Natural killer cell (primary cell): ENCODE results near the gene TGFBR1. TPM values are rescaled to one million over a fixed set of nuclear protein-coding genes. Genes with fewer than 3 reads are reported as not detected.
A peak's percentile ranks its signal among the peaks of the same experiment; 100 is the strongest.

Experiments
- ATAC-seq, 3 donors: fragments of 150-1000 bp in 2 of 3; fragments of 200-7000 bp in 1 of 3; cut with Tn5 transposase; 1 replicate in 1 of 3; 2 replicates in 2 of 3; pipeline ENCODE4 v1.10.0; 2021; ENCODE audit warnings: mild to moderate bottlenecking in 2 of 3, moderate library complexity in 2 of 3
- DNase-seq, 2 donors: peaks; one replicate each; pipeline versions ENCODE4 v3.0.0 to v3.0.0-alpha.2; 2013 to 2021; ENCODE audit warnings: mixed read lengths in 1 of 2
- H3K27ac ChIP-seq: one replicate; pipeline ENCODE4 v1.5.1; 2013; ENCODE audit warnings: mild to moderate bottlenecking, low read length
- H3K27me3 ChIP-seq: one replicate; pipeline ENCODE4 v1.6.1; 2013; ENCODE audit warnings: low read length; ENCODE audit not compliant: control insufficient read depth, insufficient read depth
- H3K36me3 ChIP-seq: one replicate; pipeline ENCODE4 v1.6.1; 2013; ENCODE audit warnings: low read length; ENCODE audit not compliant: control insufficient read depth, insufficient read depth
- H3K4me1 ChIP-seq: one replicate; pipeline ENCODE4 v1.6.1; 2013; ENCODE audit warnings: low read length; ENCODE audit not compliant: control insufficient read depth, insufficient read depth
- H3K4me3 ChIP-seq: one replicate; pipeline ENCODE4 v1.5.1; 2013; ENCODE audit warnings: low read length
- H3K9me3 ChIP-seq: one replicate; pipeline ENCODE4 v1.6.1; 2013; ENCODE audit warnings: low read length; ENCODE audit not compliant: control insufficient read depth, insufficient read depth
- H3K27ac Mint-ChIP-seq, 2 donors: one replicate each; pipeline ENCODE4 v1.8.0; 2022; ENCODE audit warnings: mild to moderate bottlenecking in 2 of 2, mixed read lengths in 2 of 2, moderate library complexity in 1 of 2
- H3K27me3 Mint-ChIP-seq, 2 donors: one replicate each; pipeline ENCODE4 v1.8.0; 2022; ENCODE audit warnings: low read depth in 2 of 2, mixed read lengths in 2 of 2
- H3K36me3 Mint-ChIP-seq: one replicate; pipeline ENCODE4 v1.8.0; 2022; ENCODE audit warnings: mixed read lengths
- H3K4me1 Mint-ChIP-seq, 2 donors: one replicate each; pipeline ENCODE4 v1.8.0; 2022; ENCODE audit warnings: mixed read lengths in 2 of 2
- H3K4me3 Mint-ChIP-seq: one replicate; pipeline ENCODE4 v1.8.0; 2022; ENCODE audit warnings: mild to moderate bottlenecking, moderate library complexity, mixed read lengths
- H3K9me3 Mint-ChIP-seq, 2 donors: one replicate each; pipeline ENCODE4 v1.8.0; 2022; ENCODE audit warnings: mixed read lengths in 2 of 2
- CTCF ChIP-seq: fragments of 200-600 bp; IDR thresholded peaks from one replicate; pipeline ENCODE4 v1.8.0; 2022; ENCODE audit warnings: antibody characterized with exemption
- WGBS: methylation state at CpG from one replicate; pipeline ENCODE4 v1.1.7; 2013; ENCODE audit warnings: missing lambda C conversion rate; ENCODE audit not compliant: insufficient coverage; 5-methylcytosine and 5-hydroxymethylcytosine counted together
- intact Hi-C: fragments of 100-400 bp; cut with micrococcal nuclease; formaldehyde crosslinking; loops from one replicate; pipeline ENCODE4 v1.14.2; 2022
- total RNA-seq, 4 donors: library from RNA; stranded (reverse); fragments of 120-200 nt in 1 of 4; gene quantifications; one replicate each; pipeline versions ENCODE4 v1.2.3 to v1.2.4, GENCODE V29; 2013 to 2022

TGFBR1 gene
- total RNA-seq = 100 to 1,000 TPM in 2 of 3 donors, 10 to 100 TPM in 1; 78.0 to 120 (median 113) TPM
- 116 TPM for total RNA-seq (2013)

GRCh38 chr9:99104459-99105151, at the start of gene TGFBR1:
TSS of gene TGFBR1 (plus strand) at chr9:99105113. CDS start at chr9:99105206, 93 bp downstream.
- no peaks in the 10 kb centered on the region for H3K36me3 ChIP-seq
- Mint-ChIP-seq H3K36me3 (no peaks in the 10 kb centered on the region), H3K9me3 (no peaks in the 10 kb centered on the region), H3K27ac (peak within 1 kb of the TSS; percentile 91 to 98), H3K4me1 (peaks cover 84 to 86% of the 10 kb centered on the region in 2 donors), H3K4me3 (peak within 1 kb of the TSS; percentile 89), H3K27me3 (no peaks in the 10 kb centered on the region)
- no peaks in the 10 kb centered on the region for H3K9me3 ChIP-seq
- ATAC-seq (peak; percentile 80 to 93 (median 88)), DNase-seq (peak; percentile 94 to 95)
- no peak for TF ChIP-seq CTCF
- intact Hi-C loops = loop anchor here (1.0 kb wide), 1 partner anchor 47 kb away; no protein-coding TSS in a partner anchor
- peaks cover 34% of the 10 kb centered on the region for H3K4me1 ChIP-seq
- no peaks in the 10 kb centered on the region for H3K27me3 ChIP-seq
- H3K27ac ChIP-seq = peak within 1 kb of the TSS; percentile 77
- WGBS = under 1% methylated on average over 60 of the region's 60 CpGs
- H3K4me3 ChIP-seq = peak within 1 kb of the TSS; percentile 70

GRCh38 chr9:99055384-99055783, 49.5 kb upstream of the TGFBR1 start:
- H3K27ac ChIP-seq = no peak overlapping the region
- peaks cover 88% of the 10 kb centered on the region in 2 donors for H3K4me1 Mint-ChIP-seq
- H3K9me3 Mint-ChIP-seq = peaks cover 0 to 5% of the 10 kb centered on the region in 2 donors
- H3K27me3 Mint-ChIP-seq = no peaks in the 10 kb centered on the region
- no peak overlapping the region for H3K4me3 ChIP-seq
- H3K36me3 Mint-ChIP-seq = peaks cover 6% of the 10 kb centered on the region
- intact Hi-C loops = loop anchor here (5.0 to 10.0 kb wide), 2 partner anchors 38 to 769 kb away; partner anchors contain the start of gene NR4A3
- H3K4me3 Mint-ChIP-seq = peak overlapping the region; percentile 79
- DNase-seq (no peak), ATAC-seq (no peak)
- no peaks in the 10 kb centered on the region for H3K36me3 ChIP-seq
- no peaks in the 10 kb centered on the region for H3K27me3 ChIP-seq
- no peak for TF ChIP-seq CTCF
- WGBS = 100% methylated on average over 1 of the region's 1 CpG
- H3K9me3 ChIP-seq = no peaks in the 10 kb centered on the region
- H3K27ac Mint-ChIP-seq = peak overlapping the region; percentile 93 to 97
- H3K4me1 ChIP-seq = peaks cover 90% of the 10 kb centered on the region

- H3K27me3 Mint-ChIP-seq = no peaks in the 10 kb centered on the region
- peaks cover 87% of the 10 kb centered on the region for H3K4me1 ChIP-seq
- WGBS = 98% methylated on average over 5 of the region's 6 CpGs
- H3K4me3 ChIP-seq = no peak overlapping the region
- peaks cover 0 to 5% of the 10 kb centered on the region in 2 donors for H3K9me3 Mint-ChIP-seq
- H3K36me3 ChIP-seq = no peaks in the 10 kb centered on the region
- peaks cover 6% of the 10 kb centered on the region for H3K36me3 Mint-ChIP-seq
- H3K27me3 ChIP-seq = no peaks in the 10 kb centered on the region
- peaks cover 92 to 94% of the 10 kb centered on the region in 2 donors for H3K4me1 Mint-ChIP-seq
- intact Hi-C loops = loop anchor here (5.0 to 10.0 kb wide), 2 partner anchors 39 to 769 kb away; partner anchors contain the start of gene NR4A3
- TF ChIP-seq CTCF = no peak
- peak overlapping the region; percentile 93 to 97 for H3K27ac Mint-ChIP-seq
- H3K27ac ChIP-seq = no peak overlapping the region
- DNase-seq = no peak
- H3K4me3 Mint-ChIP-seq = peak overlapping the region; percentile 96
- no peak for ATAC-seq
- no peaks in the 10 kb centered on the region for H3K9me3 ChIP-seq
These were observed 48.7 kb upstream of the TGFBR1 start for GRCh38 chr9:99056186-99056585.
